Heart right ventricle (tissue), 16 donors: ENCODE data around the gene GOLGA6L2. TPM values are rescaled to one million over a fixed set of nuclear protein-coding genes. Genes with fewer than 3 reads are reported as not detected.

Experiments used
- ATAC-seq, 8 donors: fragments of 200-7000 bp; cut with Tn5 transposase; one replicate each; pipeline ENCODE4 v1.9.1; 2020; ENCODE audit warnings: mild to moderate bottlenecking in 8 of 8, moderate library complexity in 8 of 8, moderate number of reproducible peaks in 1 of 8
- DNase-seq, 2 donors: peaks; one replicate each; pipeline ENCODE4 v3.0.0-alpha.2; 2020
- H3K27ac ChIP-seq, 10 donors: fragments of 200-600 bp; sonication (generic) in 2 of 10; one replicate each; pipeline versions ENCODE4 v1.5.0 to v1.8.0; 2020 to 2022; ENCODE audit warnings: mild to moderate bottlenecking in 3 of 10
- H3K27me3 ChIP-seq, 7 donors: fragments of 200-600 bp; one replicate each; pipeline ENCODE4 v1.8.0; 2021 to 2022; ENCODE audit warnings: mild to moderate bottlenecking in 2 of 7
- H3K36me3 ChIP-seq, 9 donors: fragments of 200-600 bp; sonication (generic) in 1 of 9; one replicate each; pipeline versions ENCODE4 v1.5.0 to v1.8.0; 2020 to 2022; ENCODE audit warnings: mild to moderate bottlenecking in 2 of 9
- H3K4me1 ChIP-seq, 9 donors: fragments of 200-600 bp; sonication (generic) in 1 of 9; one replicate each; pipeline versions ENCODE4 v1.5.0 to v1.8.0; 2020 to 2022; ENCODE audit warnings: mild to moderate bottlenecking in 4 of 9
- H3K4me3 ChIP-seq, 10 donors: fragments of 200-600 bp; sonication (generic) in 2 of 10; one replicate each; pipeline versions ENCODE4 v1.5.0 to v1.8.0; 2020 to 2022; ENCODE audit warnings: mild to moderate bottlenecking in 7 of 10, moderate library complexity in 2 of 10
- H3K9me3 ChIP-seq, 11 donors: fragments of 200-600 bp in 10 of 11; sonication (generic) in 2 of 11; one replicate each; pipeline versions ENCODE4 v1.5.0 to v1.8.0; 2013 to 2022; ENCODE audit warnings: mild to moderate bottlenecking in 2 of 11, control low read depth in 1 of 11, moderate library complexity in 1 of 11
- WGBS, 2 donors: extraction: QIAGEN DNeasy Blood & Tissue Kit; methylation state at CpG; one replicate each; pipeline ENCODE4 v1.1.7; 2013; ENCODE audit warnings: inconsistent platforms in 1 of 2; 5-methylcytosine and 5-hydroxymethylcytosine counted together
- intact Hi-C, 10 donors: fragments of 100-400 bp; cut with DNase I; formaldehyde crosslinking; loops; one replicate each; pipeline versions ENCODE4 v1.11.1 to v1.14.2; 2022
- polyA plus RNA-seq, 2 donors: library from polyadenylated mRNA; stranded (reverse); fragments of 200-250 nt; gene quantifications; one replicate each; pipeline ENCODE4 v1.2.3, GENCODE V29; 2013
- total RNA-seq, 10 donors: library from RNA; stranded (reverse); fragmentation: NEBNext Ultra II Directional in 3 of 10; extraction: Animal tissue kit (Norgen Biotek cat#: 25700) in 3 of 10; gene quantifications; one replicate each; pipeline versions ENCODE4 v1.2.1 to v1.2.4, GENCODE V29; 2021 to 2023
- TF ChIP-seq, protein P1 (sequence below), 9 donors: fragments of 200-600 bp; sonication (generic) in 2 of 9; IDR thresholded peaks; one replicate each; pipeline versions ENCODE4 v1.5.0 to v1.8.0; 2021 to 2022; ENCODE audit warnings: antibody characterized with exemption in 9 of 9, mild to moderate bottlenecking in 5 of 9, moderate library complexity in 1 of 9
- donor health status: Arrhythmogenic right ventricular cardiomyopathy.
- donor health status: ischemic (EF 13 %, LVEDD 7.1; RV severe dilation, severe dysfunction).
- donor health status: healthy with polysubstance abuse.
- donor health status: DM: no; HTN: yes; CAD: no.
- donor health status: DM: no; HTN: no; CAD: no.
- donor health status: ischemic (EF 25% LVEDD 6.9; RV normal size, moderate dysfunction).
- donor health status: ischemic (EF 25% LVEDD 5.7; RV mildly dilated, moderate dysfunction).
- donor health status: healthy.
- donor health status: DM: yes; HTN: yes; CAD: no.
- donor health status: Ischemic cardiomyopathy.
- donor health status: ischemic (EF 35%, LVEDD 5.7; RV mildly dilated, moderate dysfunction).
- donor health status: nonischemic (EF 11% LVEDD 7.7; RV severe dilation, severe dysfunction).
- donor health status: DM: yes; HTN: yes; CAD: no.
- donor health status: PGD.
- donor health status: ischemic (EF 29% LVEDD 5.4; RV normal size, mild dysfunction).
- donor health status: nonischemic (EF 23%, LVEDD 6.1; RV moderate dilation, normal function).

The GOLGA6L2 gene
- total and polyA plus RNA-seq, 12 donors = 0.09 TPM; not detected in 11

DNA sequence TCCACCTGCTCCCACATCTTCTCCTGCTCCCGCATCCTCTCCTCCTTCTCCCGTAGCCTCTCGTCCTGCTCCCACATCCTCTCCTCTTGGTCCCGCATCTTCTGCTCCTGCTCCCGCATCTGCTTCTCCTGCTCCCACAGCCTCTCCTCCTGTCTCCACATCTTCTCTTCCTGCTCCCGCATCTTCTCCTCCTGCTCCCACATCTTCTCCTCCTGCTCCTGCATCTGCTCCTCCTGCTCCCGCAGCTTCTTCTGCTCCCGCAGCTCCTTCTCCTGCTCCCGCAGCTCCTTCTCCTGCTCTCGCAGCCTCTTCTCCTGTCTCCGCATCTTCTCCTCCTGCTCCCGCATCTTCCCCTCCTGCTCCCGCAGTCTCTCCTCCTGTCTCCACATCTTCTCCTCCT, 5.8 kb downstream of the GOLGA6L2 start:
- Histone ChIP-seq H3K27me3 (peaks cover 0 to 4% (median 0%) of the 10 kb centered on the region in 7 donors), H3K9me3 (no peaks in the 10 kb centered on the region), H3K36me3 (no peaks in the 10 kb centered on the region), H3K27ac (no peak overlapping the region), H3K4me1 (no peaks in the 10 kb centered on the region), H3K4me3 (no peak overlapping the region)
- DNase-seq = no peak
- WGBS, 2 donors = 88 to 91% methylated on average over 13 of the region's 13 CpGs
- TF ChIP-seq, protein P1, sequence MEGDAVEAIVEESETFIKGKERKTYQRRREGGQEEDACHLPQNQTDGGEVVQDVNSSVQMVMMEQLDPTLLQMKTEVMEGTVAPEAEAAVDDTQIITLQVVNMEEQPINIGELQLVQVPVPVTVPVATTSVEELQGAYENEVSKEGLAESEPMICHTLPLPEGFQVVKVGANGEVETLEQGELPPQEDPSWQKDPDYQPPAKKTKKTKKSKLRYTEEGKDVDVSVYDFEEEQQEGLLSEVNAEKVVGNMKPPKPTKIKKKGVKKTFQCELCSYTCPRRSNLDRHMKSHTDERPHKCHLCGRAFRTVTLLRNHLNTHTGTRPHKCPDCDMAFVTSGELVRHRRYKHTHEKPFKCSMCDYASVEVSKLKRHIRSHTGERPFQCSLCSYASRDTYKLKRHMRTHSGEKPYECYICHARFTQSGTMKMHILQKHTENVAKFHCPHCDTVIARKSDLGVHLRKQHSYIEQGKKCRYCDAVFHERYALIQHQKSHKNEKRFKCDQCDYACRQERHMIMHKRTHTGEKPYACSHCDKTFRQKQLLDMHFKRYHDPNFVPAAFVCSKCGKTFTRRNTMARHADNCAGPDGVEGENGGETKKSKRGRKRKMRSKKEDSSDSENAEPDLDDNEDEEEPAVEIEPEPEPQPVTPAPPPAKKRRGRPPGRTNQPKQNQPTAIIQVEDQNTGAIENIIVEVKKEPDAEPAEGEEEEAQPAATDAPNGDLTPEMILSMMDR (IDR thresholded peaks at IDR 0.05) = no peak
- no peak for ATAC-seq
- intact Hi-C loops = no loop called here

DNA sequence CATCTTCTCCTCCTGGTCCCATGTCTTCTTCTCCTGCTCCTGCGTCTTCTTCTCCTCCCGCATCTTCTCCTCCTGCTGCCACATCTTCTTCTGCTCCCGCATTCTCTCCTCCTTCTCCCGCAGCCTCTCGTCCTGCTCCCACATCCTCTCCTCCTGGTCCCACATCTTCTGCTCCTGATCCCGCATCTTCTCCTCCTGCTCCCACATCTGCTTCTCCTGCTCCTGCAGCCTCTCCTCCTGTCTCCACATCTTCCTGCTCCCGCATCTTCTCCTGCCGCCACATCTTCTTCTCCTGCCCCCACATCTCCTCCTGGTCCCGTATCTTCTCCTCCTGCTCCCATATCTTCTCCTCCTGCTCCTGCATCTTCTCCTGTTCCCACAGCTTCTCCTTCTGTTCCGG, 6.4 kb downstream of the GOLGA6L2 start:
- Histone ChIP-seq H3K36me3 (no peaks in the 10 kb centered on the region), H3K9me3 (no peaks in the 10 kb centered on the region), H3K27me3 (peaks cover 0 to 4% (median 0%) of the 10 kb centered on the region in 7 donors), H3K27ac (no peak overlapping the region), H3K4me1 (no peaks in the 10 kb centered on the region), H3K4me3 (no peak overlapping the region)
- intact Hi-C loops = no loop called here
- ATAC-seq (no peak), DNase-seq (no peak)
- TF ChIP-seq, protein P1 (IDR thresholded peaks at IDR 0.05) = no peak
- WGBS, 2 donors = 91 to 96% methylated on average over 10 of the region's 10 CpGs

DNA sequence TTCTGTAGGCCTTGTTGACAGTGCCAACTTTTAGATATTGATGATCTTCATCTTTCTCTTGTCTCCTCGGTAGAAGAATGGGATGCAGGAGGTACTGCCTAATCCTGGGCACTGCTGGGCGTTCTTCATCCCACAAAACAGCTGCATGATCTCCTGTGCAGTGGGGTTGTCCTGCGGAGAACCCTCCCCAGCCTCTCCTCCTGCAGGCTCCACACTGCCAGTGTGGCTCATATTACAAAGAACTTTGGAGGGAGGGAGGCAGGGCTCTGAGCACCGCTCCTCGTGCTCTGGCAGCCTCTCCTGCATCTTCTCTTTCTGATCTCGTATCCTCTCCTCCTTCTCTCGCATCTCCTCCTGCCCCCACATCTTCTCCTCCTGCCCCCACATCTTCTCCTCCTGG, 7.5 kb downstream of the GOLGA6L2 start:
- Histone ChIP-seq H3K27me3 (peaks cover 0 to 4% (median 0%) of the 10 kb centered on the region in 7 donors), H3K27ac (no peak overlapping the region), H3K4me1 (no peaks in the 10 kb centered on the region), H3K36me3 (no peaks in the 10 kb centered on the region), H3K9me3 (no peaks in the 10 kb centered on the region), H3K4me3 (no peak overlapping the region)
- ATAC-seq = no peak
- TF ChIP-seq, protein P1 (IDR thresholded peaks at IDR 0.05) = no peak
- intact Hi-C loops = no loop called here
- WGBS, 2 donors = 72 to 74% methylated on average over 7 of the region's 7 CpGs
- DNase-seq = no peak

DNA sequence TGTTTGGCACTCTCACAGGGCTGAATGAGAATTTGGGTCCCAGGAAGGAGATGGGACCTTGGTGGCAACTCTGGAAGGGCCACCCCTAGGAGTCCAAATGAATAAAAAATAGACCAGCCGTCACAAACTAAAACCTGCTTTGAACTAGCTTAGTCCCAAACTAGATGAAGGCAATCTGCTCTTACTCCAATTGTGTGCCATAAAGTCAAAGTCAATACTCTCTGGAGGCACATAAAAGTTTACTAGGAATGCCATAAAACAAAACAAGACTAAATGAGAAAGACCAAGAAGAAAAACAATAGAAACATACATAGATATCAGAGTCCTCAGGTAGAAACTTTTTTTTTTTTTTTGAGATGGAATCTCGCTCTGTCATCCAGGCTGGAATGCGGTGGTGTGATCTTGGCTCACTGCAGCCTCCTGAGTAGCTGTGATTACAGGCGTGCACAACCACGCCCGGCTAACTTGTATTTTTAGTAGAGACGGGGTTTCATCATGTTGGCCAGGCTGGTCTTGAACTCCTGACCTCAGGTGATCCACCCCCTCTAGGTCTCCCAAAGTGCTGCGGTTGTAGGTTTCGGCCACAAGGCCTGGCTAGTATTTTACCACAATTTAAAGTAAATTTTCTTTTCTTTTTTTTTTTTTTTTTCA, 8.1 kb downstream of the GOLGA6L2 start:
- Histone ChIP-seq H3K36me3 (no peaks in the 10 kb centered on the region), H3K4me1 (no peaks in the 10 kb centered on the region), H3K27ac (no peak overlapping the region), H3K27me3 (peaks cover 0 to 4% (median 0%) of the 10 kb centered on the region in 7 donors), H3K9me3 (no peaks in the 10 kb centered on the region), H3K4me3 (no peak overlapping the region)
- ATAC-seq (no peak), DNase-seq (no peak)
- intact Hi-C loops = no loop called here
- TF ChIP-seq, protein P1 (IDR thresholded peaks at IDR 0.05) = no peak
- 77 to 83% methylated on average over 9 of the region's 9 CpGs for WGBS, 2 donors
